ENCODE measurements around the gene GLTP. TPM values are rescaled to one million over a fixed set of nuclear protein-coding genes. Genes with fewer than 3 reads are reported as not detected.

The GLTP gene
- total RNA-seq, 4 donors from 2014 or later, result 22.2 to 35.9 (median 32.6) TPM

GRCh38 chr12:109827566-109828550 lies 52.5 kb downstream of the GLTP start:
- TF ChIP-seq CTCF (IDR thresholded peaks at IDR 0.05; ENCODE audit: low read depth), result no peak

GRCh38 chr12:109827080-109827479 lies 53.3 kb downstream of the GLTP start:
- no peak for TF ChIP-seq CTCF (IDR thresholded peaks at IDR 0.05; ENCODE audit: low read depth)

GRCh38 chr12:109824731-109825130 lies 55.6 kb downstream of the GLTP start:
- TF ChIP-seq CTCF (IDR thresholded peaks at IDR 0.05; ENCODE audit: low read depth), result no peak

- no peak for TF ChIP-seq CTCF (IDR thresholded peaks at IDR 0.05; ENCODE audit: low read depth)
These were observed 57.4 kb downstream of the GLTP start for GRCh38 chr12:109822951-109823411.

GRCh38 chr12:109822416-109822815 lies 57.9 kb downstream of the GLTP start:
- TF ChIP-seq CTCF (IDR thresholded peaks at IDR 0.05; ENCODE audit: low read depth), result no peak

GRCh38 chr12:109821968-109822367 lies 58.4 kb downstream of the GLTP start:
- TF ChIP-seq CTCF (IDR thresholded peaks at IDR 0.05; ENCODE audit: low read depth), result no peak

GRCh38 chr12:109820816-109821381 lies 59.4 kb downstream of the GLTP start:
- no peak for TF ChIP-seq CTCF (IDR thresholded peaks at IDR 0.05; ENCODE audit: low read depth)

Measured in subcutaneous adipose tissue (tissue), 4 donors.